Calu3 (cell line): Measurements from ENCODE around the gene SIX5. TPM values are rescaled to one million over a fixed set of nuclear protein-coding genes. Genes with fewer than 3 reads are reported as not detected.

ENCODE experiments used
- BruUV-seq: library from RNA; stranded (reverse); fragments of 400-500 nt; replicated peaks from 2 replicates; lab custom pipeline; 2021; lab: Mats Ljungman, UMichigan
- CTCF ChIA-PET: fragments of 300-600 bp; sonication (Branson Sonifier 250); formaldehyde crosslinking; loops from one replicate; lab custom pipeline; 2022; ENCODE audit warnings: antibody characterized with exemption; lab: Charles Lee
- DNase-seq: peaks from one replicate; pipeline ENCODE4 v3.0.0; 2022
- H3K27ac Mint-ChIP-seq: one replicate; pipeline ENCODE4 v1.8.0; 2022; ENCODE audit warnings: mixed read lengths; ENCODE audit not compliant: unreplicated experiment
- H3K27me3 Mint-ChIP-seq: one replicate; pipeline ENCODE4 v1.8.0; 2022; ENCODE audit warnings: mixed read lengths; ENCODE audit not compliant: unreplicated experiment
- H3K36me3 Mint-ChIP-seq: one replicate; pipeline ENCODE4 v1.8.0; 2022; ENCODE audit warnings: mild to moderate bottlenecking, moderate library complexity, mixed read lengths; ENCODE audit not compliant: insufficient read depth, unreplicated experiment
- H3K4me1 Mint-ChIP-seq: one replicate; pipeline ENCODE4 v1.8.0; 2022; ENCODE audit warnings: mild to moderate bottlenecking, low read depth, mixed read lengths; ENCODE audit not compliant: unreplicated experiment
- H3K4me3 Mint-ChIP-seq: one replicate; pipeline ENCODE4 v1.8.0; 2022; ENCODE audit warnings: mild to moderate bottlenecking, low read depth, moderate library complexity, mixed read lengths; ENCODE audit not compliant: unreplicated experiment
- H3K9me3 Mint-ChIP-seq: one replicate; pipeline ENCODE4 v1.8.0; 2022; ENCODE audit warnings: low read depth, mixed read lengths; ENCODE audit not compliant: unreplicated experiment
- CTCF ChIP-seq: fragments of 200-600 bp; IDR thresholded peaks from one replicate; pipeline ENCODE4 v1.8.0; 2022; ENCODE audit warnings: antibody characterized with exemption; ENCODE audit not compliant: unreplicated experiment
- intact Hi-C: fragments of 100-400 bp; cut with micrococcal nuclease; formaldehyde crosslinking; loops from one replicate; pipeline ENCODE4 v1.10.0; 2022; ENCODE audit not compliant: unreplicated experiment
- total RNA-seq: library from RNA; stranded (reverse); gene quantifications from 2 replicates; pipeline ENCODE4 v1.2.3, GENCODE V29; 2022

The SIX5 gene
- total RNA-seq, 1 experiment from 2014 or later, result 15.0 TPM

GRCh38 chr19:45772130-45772840, 3.2 kb upstream of the SIX5 start:
- intact Hi-C loops, result no loop called here
- peaks cover 21% of the 10 kb centered on the region for H3K4me1 Mint-ChIP-seq
- TF ChIP-seq CTCF, result no peak
- H3K27ac Mint-ChIP-seq, result peak overlapping the region; percentile 3
- no peak overlapping the region for H3K4me3 Mint-ChIP-seq
- no peaks in the 10 kb centered on the region for H3K27me3 Mint-ChIP-seq
- DNase-seq, result no peak
- H3K36me3 Mint-ChIP-seq, result peaks cover 82% of the 10 kb centered on the region
- no peaks in the 10 kb centered on the region for H3K9me3 Mint-ChIP-seq
- CTCF ChIA-PET, result interaction anchor here (1.8 kb wide), 1 partner anchor 10 kb away, joined by 8 read pairs; the partner anchor contains the start of gene DMPK
- BruUV-seq, result no TSS peak

GRCh38 chr19:45771311-45771933, 2.4 kb upstream of the SIX5 start:
- H3K9me3 Mint-ChIP-seq, result no peaks in the 10 kb centered on the region
- intact Hi-C loops, result no loop called here
- peaks cover 21% of the 10 kb centered on the region for H3K4me1 Mint-ChIP-seq
- H3K27me3 Mint-ChIP-seq, result no peaks in the 10 kb centered on the region
- CTCF ChIA-PET, result interaction anchor here (1.8 to 2.9 kb wide), 3 partner anchors 11 to 306 kb away, joined by 4 to 43 read pairs (median 8); partner anchors contain the start of gene DMPK
- peaks cover 82% of the 10 kb centered on the region for H3K36me3 Mint-ChIP-seq
- BruUV-seq, result no TSS peak
- H3K27ac Mint-ChIP-seq, result peak overlapping the region; percentile 88
- H3K4me3 Mint-ChIP-seq, result peak overlapping the region; percentile 84
- TF ChIP-seq CTCF, result no peak
- no peak for DNase-seq

- H3K36me3 Mint-ChIP-seq, result peaks cover 82% of the 10 kb centered on the region
- CTCF ChIA-PET, result interaction anchor here (0.6 to 4.8 kb wide), 16 partner anchors 12 to 315 kb away, joined by 3 to 46 read pairs (median 4); partner anchors contain the start of genes DMPK, DMWD, FBXO46 and MYPOP
- H3K4me3 Mint-ChIP-seq, result peak overlapping the region; percentile 84
- no peaks in the 10 kb centered on the region for H3K27me3 Mint-ChIP-seq
- peak; percentile 96 for DNase-seq
- H3K4me1 Mint-ChIP-seq, result peaks cover 21% of the 10 kb centered on the region
- intact Hi-C loops, result no loop called here
- BruUV-seq, result no TSS peak
- H3K9me3 Mint-ChIP-seq, result no peaks in the 10 kb centered on the region
- TF ChIP-seq CTCF, result peak; percentile 99
- H3K27ac Mint-ChIP-seq, result peak overlapping the region; percentile 88
Observed at GRCh38 chr19:45770192-45771101, 1.4 kb upstream of the SIX5 start.

- peaks cover 85% of the 10 kb centered on the region for H3K36me3 Mint-ChIP-seq
- DNase-seq, result peak; percentile 41
- CTCF ChIA-PET, result interaction anchor here (0.6 to 4.8 kb wide), 25 partner anchors 9 to 947 kb away, joined by 3 to 46 read pairs (median 6); partner anchors contain the start of genes DMPK, DMWD, FBXO46 and FOXA3
- no peaks in the 10 kb centered on the region for H3K9me3 Mint-ChIP-seq
- BruUV-seq, result no TSS peak
- H3K27me3 Mint-ChIP-seq, result no peaks in the 10 kb centered on the region
- peak overlapping the region; percentile 84 for H3K4me3 Mint-ChIP-seq
- peak overlapping the region; percentile 88 for H3K27ac Mint-ChIP-seq
- peaks cover 21% of the 10 kb centered on the region for H3K4me1 Mint-ChIP-seq
- intact Hi-C loops, result loop anchor here (2.0 to 5.0 kb wide), 2 partner anchors 29 to 53 kb away; no protein-coding TSS in a partner anchor
- no peak for TF ChIP-seq CTCF
Observed at GRCh38 chr19:45769821-45770191, 754 bp upstream of the SIX5 start.
